ENCODE data around the gene ATP5PD.
"Not testable (repeated sequence)": the region's sequence is repeated elsewhere in the genome, so short reads cannot be mapped to it uniquely, and the experiment has no call there.

Gene ATP5PD

DNA sequence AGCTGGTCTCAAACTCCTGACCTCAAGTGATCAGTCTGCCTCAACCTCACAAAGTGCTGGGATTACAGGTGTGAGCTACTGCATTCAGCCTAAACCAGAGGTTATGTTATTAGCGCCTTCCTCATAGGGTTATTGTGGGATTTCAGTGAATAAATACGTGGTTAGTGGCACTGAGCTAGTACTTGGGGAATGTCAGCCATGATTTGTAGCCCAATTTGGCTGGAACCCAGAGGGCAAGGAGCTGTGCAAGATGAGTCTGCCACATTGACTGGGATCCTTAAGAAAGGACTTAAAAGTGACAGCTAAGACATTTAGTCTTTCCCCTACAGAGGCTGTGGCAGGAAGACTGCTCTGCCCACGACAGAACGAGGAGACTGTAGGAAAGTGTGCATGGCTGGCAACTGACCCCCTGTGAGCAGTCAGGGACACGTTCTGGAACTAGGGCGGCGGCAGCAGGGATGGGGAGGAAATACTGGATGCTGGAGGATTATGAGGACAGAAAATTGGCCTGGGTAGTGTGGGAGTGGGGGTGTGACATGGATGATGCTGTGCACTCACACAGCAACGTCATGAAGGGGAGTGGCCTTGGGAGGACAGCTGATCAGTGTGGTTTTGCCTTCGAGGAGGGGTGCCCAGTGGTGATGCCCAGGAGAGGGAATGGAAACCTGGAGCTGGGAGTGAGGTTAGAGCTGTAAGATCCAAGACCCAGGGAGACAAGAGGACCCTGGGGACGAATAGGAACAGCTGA is 14.6 kb downstream of the ATP5PD start:
- no peak overlapping the region for H3K27ac ChIP-seq (replicated peaks)
- no peaks in the 10 kb centered on the region for H3K27me3 ChIP-seq (ENCODE audit: insufficient read depth, poor library complexity, severe bottlenecking)
- DNase-seq (ENCODE audit: low read depth in 1 of 2, low spot score in 1 of 2), result no peak
- H3K4me3 ChIP-seq (replicated peaks; ENCODE audit: insufficient read depth, low read length), result no peak overlapping the region
- no peak for TF ChIP-seq GABPA (IDR thresholded peaks at IDR 0.05; ENCODE audit: low read depth)
- TF ChIP-seq, protein P1, sequence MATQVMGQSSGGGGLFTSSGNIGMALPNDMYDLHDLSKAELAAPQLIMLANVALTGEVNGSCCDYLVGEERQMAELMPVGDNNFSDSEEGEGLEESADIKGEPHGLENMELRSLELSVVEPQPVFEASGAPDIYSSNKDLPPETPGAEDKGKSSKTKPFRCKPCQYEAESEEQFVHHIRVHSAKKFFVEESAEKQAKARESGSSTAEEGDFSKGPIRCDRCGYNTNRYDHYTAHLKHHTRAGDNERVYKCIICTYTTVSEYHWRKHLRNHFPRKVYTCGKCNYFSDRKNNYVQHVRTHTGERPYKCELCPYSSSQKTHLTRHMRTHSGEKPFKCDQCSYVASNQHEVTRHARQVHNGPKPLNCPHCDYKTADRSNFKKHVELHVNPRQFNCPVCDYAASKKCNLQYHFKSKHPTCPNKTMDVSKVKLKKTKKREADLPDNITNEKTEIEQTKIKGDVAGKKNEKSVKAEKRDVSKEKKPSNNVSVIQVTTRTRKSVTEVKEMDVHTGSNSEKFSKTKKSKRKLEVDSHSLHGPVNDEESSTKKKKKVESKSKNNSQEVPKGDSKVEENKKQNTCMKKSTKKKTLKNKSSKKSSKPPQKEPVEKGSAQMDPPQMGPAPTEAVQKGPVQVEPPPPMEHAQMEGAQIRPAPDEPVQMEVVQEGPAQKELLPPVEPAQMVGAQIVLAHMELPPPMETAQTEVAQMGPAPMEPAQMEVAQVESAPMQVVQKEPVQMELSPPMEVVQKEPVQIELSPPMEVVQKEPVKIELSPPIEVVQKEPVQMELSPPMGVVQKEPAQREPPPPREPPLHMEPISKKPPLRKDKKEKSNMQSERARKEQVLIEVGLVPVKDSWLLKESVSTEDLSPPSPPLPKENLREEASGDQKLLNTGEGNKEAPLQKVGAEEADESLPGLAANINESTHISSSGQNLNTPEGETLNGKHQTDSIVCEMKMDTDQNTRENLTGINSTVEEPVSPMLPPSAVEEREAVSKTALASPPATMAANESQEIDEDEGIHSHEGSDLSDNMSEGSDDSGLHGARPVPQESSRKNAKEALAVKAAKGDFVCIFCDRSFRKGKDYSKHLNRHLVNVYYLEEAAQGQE (IDR thresholded peaks at IDR 0.05; ENCODE audit: insufficient replicate concordance, low read depth), result no peak
- TF ChIP-seq SPI1 (IDR thresholded peaks at IDR 0.05; ENCODE audit: borderline replicate concordance, low read depth), result no peak
- TF ChIP-seq POLR2AphosphoS5 (IDR thresholded peaks at IDR 0.05; ENCODE audit: low read depth), result no peak
- TF ChIP-seq, protein P2, sequence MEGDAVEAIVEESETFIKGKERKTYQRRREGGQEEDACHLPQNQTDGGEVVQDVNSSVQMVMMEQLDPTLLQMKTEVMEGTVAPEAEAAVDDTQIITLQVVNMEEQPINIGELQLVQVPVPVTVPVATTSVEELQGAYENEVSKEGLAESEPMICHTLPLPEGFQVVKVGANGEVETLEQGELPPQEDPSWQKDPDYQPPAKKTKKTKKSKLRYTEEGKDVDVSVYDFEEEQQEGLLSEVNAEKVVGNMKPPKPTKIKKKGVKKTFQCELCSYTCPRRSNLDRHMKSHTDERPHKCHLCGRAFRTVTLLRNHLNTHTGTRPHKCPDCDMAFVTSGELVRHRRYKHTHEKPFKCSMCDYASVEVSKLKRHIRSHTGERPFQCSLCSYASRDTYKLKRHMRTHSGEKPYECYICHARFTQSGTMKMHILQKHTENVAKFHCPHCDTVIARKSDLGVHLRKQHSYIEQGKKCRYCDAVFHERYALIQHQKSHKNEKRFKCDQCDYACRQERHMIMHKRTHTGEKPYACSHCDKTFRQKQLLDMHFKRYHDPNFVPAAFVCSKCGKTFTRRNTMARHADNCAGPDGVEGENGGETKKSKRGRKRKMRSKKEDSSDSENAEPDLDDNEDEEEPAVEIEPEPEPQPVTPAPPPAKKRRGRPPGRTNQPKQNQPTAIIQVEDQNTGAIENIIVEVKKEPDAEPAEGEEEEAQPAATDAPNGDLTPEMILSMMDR (IDR thresholded peaks at IDR 0.05; ENCODE audit: insufficient read depth, low read length), result no peak

DNA sequence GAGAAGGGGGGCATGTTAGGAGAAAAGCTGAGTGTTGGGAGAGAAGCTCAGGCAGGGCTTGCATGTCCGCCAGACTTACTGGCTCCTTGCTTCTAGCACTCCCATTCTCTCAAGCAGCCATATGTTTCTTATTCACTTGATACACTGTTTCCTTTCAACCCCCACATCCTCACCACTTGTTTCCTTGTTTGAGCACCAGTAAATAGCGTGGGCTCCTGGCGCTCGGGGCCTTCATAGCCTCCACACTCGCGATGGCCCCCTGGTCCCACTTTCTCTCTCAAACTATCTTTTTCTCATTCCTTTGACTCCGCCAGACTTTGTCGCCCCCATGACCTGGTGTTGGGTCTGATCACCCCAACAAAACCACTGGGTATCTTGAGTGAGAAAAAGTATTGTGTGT is 16.6 kb downstream of the ATP5PD start:
- DNase-seq (ENCODE audit: low read depth in 1 of 2, low spot score in 1 of 2), result no peak
- Histone ChIP-seq H3K4me3 (replicated peaks; ENCODE audit: insufficient read depth, low read length) (no peak overlapping the region), H3K27ac (replicated peaks) (no peak overlapping the region), H3K27me3 (ENCODE audit: insufficient read depth, poor library complexity, severe bottlenecking) (no peaks in the 10 kb centered on the region)
- TF ChIP-seq, protein P1 (IDR thresholded peaks at IDR 0.05; ENCODE audit: insufficient replicate concordance, low read depth), result no peak
- TF ChIP-seq SPI1 (IDR thresholded peaks at IDR 0.05; ENCODE audit: borderline replicate concordance, low read depth), result no peak
- no peak for TF ChIP-seq POLR2AphosphoS5 (IDR thresholded peaks at IDR 0.05; ENCODE audit: low read depth)

- not testable (repeated sequence) for H3K4me3 ChIP-seq (replicated peaks; ENCODE audit: insufficient read depth, low read length); H3K27ac ChIP-seq (replicated peaks); H3K27me3 ChIP-seq (ENCODE audit: insufficient read depth, poor library complexity, severe bottlenecking)
- TF ChIP-seq SPI1 (IDR thresholded peaks at IDR 0.05; ENCODE audit: borderline replicate concordance, low read depth), result peak; percentile 31; the same call in 1 of the 2 replicates
- peak in 1 of 2 experiments; percentile 68 for DNase-seq (ENCODE audit: low read depth in 1 of 2, low spot score in 1 of 2)
Measured at GRCh38 chr17:75026650-75027049, 20.1 kb downstream of the ATP5PD start.

GRCh38 chr17:75025398-75025734 is 21.4 kb downstream of the ATP5PD start:
- H3K27me3 ChIP-seq (ENCODE audit: insufficient read depth, poor library complexity, severe bottlenecking); H3K4me3 ChIP-seq (replicated peaks; ENCODE audit: insufficient read depth, low read length): not testable (repeated sequence)
- H3K27ac ChIP-seq (replicated peaks), result peak overlapping the region; percentile 59
- DNase-seq (ENCODE audit: low read depth in 1 of 2, low spot score in 1 of 2), result peak in 1 of 2 experiments; percentile 80
- 0 out of 2 replicates have a peak, but pooled peaks have one; percentile 58 for TF ChIP-seq POLR2AphosphoS5 (IDR thresholded peaks at IDR 0.05; ENCODE audit: low read depth)
- peak; percentile 46; the same call in 1 of the 2 replicates for TF ChIP-seq GABPA (IDR thresholded peaks at IDR 0.05; ENCODE audit: low read depth)

DNA sequence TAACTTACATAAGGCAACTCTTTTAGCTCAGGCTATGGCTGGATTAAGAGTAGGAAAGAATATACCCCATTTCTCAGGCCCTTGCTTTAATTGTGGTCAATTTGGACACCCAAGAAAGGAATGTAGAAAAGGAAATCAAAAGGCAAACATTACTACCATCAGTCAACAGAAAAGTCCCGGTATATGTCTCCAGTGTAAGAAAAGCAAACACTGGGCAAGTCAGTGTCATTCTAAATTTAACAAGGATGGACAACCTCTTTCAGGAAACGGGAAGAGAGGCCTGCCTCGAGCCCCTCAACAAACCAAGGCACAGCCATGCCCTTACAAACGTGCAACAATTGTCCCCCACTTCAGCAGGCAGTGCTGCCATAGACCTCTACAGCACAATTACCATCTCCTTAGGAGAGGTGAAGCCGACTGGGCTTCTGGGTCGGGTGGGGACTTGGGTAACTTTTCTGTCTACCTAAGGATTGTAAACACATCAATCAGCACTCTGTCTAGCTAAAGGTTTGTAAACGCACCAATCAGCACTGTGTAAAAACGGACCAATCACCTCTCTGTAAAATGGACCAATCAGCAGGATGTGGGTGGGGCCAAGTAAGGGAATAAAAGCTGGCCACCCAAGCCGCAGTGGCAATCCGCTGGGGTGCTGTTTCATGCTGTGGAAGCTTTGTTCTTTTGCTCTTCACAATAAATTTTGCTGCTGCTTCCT is 21.9 kb downstream of the ATP5PD start:
- H3K27me3 ChIP-seq (ENCODE audit: insufficient read depth, poor library complexity, severe bottlenecking), result no peaks in the 10 kb centered on the region
- H3K4me3 ChIP-seq (replicated peaks; ENCODE audit: insufficient read depth, low read length), result no peak overlapping the region
- TF ChIP-seq POLR2AphosphoS5 (IDR thresholded peaks at IDR 0.05; ENCODE audit: low read depth) (peak; percentile 84; the same call in 1 of the 2 replicates), SPI1 (IDR thresholded peaks at IDR 0.05; ENCODE audit: borderline replicate concordance, low read depth) (no peak)
- H3K27ac ChIP-seq (replicated peaks), result peak overlapping the region; percentile 59
- peak in 1 of 2 experiments; percentile 77 for DNase-seq (ENCODE audit: low read depth in 1 of 2, low spot score in 1 of 2)

All from HL-60 (cell line).